GM12892 (cell line): ENCODE measurements around the gene ANKLE2.

Experiments used
- POLR2A ChIP-seq: IDR thresholded peaks from 2 replicates; pipeline ENCODE4 v1.6.1; 2011; ENCODE audit warnings: low read depth, low read length, control low read depth
- POLR2AphosphoS5 ChIP-seq: IDR thresholded peaks from 2 replicates; pipeline ENCODE4 v1.6.1; 2011; ENCODE audit warnings: low read depth, low read length, control low read depth

GRCh38 chr12:132716356-132716755 is 45.3 kb downstream of the ANKLE2 start:
- no peak for TF ChIP-seq POLR2A
- no peak for TF ChIP-seq POLR2AphosphoS5
